Activated naive CD4-positive, alpha-beta T cell treated with Interleukin-2 at 50 U/mL for 16 hours (primary cell): ENCODE results near the gene TDO2.
A peak's percentile ranks its signal among the peaks of the same experiment; 100 is the strongest.
"Not testable (repeated sequence)": the region's sequence is repeated elsewhere in the genome, so short reads cannot be mapped to it uniquely, and the experiment has no call there.

ENCODE experiments used
- DNase-seq: peaks from one replicate; pipeline ENCODE4 v3.0.0-alpha.2; 2020

The TDO2 gene

DNA sequence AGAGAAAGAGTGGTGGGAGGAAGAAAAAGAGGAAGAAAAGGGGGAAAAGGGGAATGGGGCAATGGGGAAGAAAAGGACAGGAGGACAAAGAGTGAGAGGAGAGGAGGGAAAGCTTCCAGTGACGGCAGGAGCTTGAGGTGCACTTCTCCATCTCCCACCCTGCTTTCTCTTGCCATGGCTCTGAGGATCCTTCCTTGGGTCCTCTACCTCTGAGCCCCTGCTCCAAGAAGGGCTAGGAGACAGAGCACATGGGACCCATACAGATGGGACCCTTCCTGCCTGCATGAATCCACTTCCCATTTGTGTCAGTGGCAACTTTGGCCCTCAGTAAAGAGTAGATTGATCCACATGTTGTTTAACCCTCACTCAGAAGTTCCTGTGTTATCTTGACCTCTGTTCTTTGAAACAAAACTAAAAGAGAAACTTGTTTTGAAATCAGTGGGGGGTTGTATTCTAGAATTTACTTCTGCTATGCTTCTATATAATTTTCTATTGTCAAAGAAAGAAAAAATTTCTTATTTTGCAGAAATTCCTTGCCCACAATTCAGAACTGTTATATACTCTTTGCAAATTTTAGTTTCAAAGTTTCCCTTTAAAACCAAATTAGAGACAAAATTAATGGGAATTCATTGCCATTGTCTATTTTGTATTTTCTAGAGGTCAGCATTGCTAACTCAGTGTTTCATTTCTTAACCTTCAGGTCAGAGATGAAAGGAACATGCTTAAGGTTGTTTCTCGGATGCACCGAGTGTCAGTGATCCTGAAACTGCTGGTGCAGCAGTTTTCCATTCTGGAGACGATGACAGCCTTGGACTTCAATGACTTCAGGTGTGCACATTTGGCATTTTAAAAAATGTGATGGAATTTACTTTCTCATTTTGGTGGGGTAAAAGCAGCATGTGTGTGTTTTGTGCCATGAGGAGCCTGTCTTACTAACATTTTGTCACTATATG is 5.0 kb downstream of the TDO2 start:
- DNase-seq = no peak

DNA sequence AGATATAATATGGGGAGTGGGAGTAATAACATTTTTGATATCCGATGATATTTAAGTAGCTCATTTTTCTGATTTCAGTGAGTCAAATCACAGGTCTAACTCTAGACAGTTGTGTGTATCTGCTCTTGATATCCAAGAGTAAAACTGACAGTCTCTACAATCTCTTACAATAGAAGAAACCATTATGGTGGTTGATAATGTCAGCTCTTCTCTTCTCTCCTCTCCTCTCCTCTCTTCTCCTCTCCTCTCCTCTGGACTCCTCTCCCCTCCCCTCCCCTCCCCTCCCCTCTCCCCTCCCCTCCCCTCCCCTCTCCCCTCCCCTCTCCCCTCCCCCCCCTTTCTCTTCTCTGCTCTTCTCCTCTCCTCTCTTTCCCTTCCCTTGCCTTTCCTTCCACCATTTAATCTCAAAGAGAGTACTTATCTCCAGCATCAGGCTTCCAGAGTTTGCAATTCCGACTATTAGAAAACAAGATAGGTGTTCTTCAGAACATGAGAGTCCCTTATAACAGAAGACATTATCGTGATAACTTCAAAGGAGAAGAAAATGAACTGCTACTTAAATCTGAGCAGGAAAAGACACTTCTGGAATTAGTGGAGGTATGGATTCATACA is 6.2 kb downstream of the TDO2 start:
- no peak for DNase-seq

DNA sequence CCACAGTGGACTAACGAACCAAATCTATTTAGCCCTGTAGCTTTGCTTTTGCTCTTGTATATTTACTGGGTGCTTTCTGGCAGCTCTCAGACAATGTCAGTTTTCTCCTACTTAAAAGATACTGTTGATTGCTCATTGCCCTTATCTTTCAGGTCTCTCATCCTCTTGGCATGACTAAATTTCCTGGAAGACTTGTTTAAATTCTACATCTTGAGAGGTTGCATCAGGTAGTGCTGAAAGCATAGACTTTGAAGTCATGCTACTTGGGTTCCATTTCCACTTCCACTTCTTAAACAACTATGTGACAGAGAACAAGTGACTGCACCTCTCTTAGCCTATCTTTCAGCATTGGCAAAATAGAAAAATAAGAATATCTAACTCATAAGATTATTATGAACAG is 8.4 kb downstream of the TDO2 start:
- DNase-seq = no peak

DNA sequence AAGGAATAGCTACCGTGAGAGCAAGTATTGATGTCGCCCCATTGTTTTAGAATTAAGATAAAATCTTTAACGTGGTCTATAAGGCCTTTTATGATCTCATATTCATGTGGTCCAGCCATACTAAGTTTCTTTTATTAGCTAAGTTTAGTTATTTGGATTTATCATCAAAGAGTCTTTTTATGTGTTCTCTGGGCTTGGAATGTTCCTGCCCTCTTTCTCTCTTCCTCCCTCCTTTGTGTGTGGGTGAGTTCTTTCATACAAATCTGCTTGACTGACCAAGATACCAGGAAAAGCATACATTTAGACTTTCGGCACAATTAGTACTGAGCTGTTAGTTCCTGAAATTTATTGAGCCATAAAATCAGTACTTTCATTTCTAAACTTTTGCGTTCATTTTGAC is 11.3 kb downstream of the TDO2 start:
- no peak for DNase-seq

DNA sequence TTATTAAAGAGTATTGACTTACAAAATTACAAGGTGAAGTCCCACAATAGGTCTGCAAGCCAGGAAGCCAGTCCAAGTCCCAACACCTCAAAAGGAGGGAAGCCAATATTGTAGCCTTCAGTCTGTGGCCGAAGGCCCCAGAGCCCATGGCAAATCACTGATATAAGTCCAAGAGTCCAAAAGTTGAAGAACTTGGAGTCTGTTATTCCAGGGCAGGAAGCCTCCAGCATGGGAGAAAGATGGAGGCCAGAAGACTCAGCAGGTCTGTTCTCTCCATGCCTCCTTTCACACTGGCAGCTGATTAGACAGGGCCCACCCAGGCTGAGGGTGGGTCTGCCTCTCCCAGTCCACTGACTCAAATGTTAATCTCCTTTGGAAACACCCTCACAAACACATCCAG is 18.1 kb downstream of the TDO2 start:
- DNase-seq = no peak

DNA sequence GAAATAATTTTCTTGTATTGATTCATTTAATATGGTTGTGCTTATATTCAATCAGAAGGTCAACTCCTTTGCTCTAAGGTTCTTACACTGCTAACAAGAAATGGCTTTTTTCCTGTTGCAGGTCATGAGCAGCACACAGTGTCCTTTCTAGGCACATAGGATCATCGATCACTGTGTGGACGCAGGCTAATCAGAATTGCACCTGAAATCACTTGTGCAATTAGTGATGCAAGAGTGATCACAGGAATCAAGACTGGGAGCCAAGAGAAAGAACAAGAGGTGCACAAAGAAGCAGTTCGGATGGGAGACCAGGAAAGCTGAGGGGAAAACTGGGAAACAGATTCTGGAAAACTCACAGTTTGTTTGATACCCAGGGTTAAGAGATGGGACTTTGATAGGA is 21.1 kb downstream of the TDO2 start:
- DNase-seq = no peak

DNA sequence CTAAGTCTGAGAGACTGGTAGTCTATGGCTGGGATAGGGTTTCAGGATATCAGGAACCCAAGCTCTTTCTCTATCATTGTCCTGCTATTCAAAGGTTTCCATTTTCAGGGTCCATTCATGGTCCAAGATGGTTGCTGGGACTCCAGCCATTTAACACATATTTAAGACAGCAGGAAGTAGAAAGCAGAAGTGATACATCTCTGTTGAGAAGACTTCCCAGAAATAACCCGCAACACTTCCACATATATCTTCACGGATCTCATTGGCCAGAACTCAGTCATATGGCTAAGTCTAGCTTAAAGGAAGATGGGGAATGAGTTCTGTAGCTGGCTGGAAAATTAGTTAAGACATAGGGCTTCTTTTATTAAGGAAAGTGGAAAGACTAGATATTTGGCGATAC is 26.3 kb downstream of the TDO2 start:
- no peak for DNase-seq

DNA sequence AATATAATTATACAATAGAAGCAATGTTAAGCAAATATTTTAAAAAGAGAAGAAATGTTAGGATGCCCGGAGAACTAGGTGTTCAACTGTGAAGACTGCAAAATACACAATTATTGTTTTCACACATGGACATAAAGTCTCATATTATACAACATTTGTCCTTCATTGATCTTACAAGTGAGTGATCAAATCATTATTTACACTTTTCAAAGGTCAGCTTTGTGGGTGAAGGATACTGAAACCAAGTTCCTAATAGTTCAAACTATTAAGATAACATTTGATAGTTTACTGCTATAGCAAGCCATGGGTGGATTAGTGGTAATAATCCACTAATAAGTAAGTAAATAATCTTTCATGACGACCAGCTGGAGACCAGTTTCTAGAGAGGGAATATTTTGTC is 26.8 kb downstream of the TDO2 start:
- DNase-seq = no peak

DNA sequence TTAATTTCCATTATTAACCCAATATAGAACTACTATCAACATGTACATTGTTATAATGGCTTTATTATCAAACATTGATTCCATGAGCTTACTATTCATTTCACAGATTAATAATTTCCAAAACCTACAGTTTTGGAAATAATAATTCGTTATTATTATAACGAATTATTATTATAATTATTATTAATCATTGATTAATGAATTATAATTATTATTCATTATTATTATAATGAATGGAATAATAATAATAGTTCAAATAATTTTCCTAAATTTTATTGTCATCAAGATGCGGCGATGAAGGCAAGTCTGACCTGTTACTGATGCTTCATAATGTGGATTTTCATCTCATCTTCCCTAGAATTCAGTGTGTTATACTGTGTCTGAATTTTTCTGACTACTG is 28.1 kb downstream of the TDO2 start:
- no peak for DNase-seq

DNA sequence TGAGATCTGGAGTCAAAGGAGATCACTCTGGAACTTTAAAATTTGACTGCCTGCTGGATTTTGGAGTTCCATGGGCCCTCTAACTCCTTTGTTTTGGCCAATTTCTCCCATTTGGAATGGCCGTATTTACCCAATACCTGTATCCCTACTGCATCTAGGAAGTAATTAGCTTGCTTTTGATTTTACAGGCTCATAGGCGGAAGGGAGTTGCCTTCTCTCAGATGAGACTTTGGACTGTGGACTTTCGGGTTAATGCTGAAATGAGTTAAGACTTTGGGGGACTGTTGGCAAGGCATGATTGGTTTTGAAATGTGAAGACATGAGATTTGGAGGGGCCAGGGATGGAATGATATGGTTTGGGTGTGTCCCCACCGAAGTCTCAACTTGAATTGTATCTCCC is 31.1 kb downstream of the TDO2 start:
- not testable (repeated sequence) for DNase-seq

DNA sequence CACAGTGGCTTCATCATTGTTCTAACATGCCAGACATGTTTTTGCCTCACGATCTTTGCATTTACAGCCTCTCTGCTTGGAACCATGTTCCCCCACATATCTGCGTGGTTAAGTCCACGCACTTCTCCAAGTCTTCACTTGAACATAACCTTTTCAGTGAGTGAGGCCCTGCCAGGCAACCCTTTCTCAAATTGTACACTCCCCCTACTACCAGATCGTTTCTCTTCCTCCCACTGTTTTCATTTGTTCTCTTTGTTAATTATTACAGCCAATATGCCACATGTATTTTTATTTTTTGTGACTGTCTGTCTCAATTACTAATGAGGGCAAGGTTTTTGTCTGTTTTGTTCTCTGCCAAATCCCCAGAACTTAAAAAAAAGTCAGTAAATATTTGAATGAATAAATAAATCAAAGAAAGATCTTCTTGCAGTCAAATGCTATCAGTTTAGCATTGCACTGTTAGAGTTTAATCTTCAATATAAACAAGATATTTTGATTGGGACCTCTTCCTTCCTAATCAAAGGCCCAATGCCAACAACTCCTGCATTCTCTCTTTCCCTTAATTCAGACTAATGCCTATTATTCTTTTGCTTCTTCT is 32.0 kb downstream of the TDO2 start:
- DNase-seq = no peak

DNA sequence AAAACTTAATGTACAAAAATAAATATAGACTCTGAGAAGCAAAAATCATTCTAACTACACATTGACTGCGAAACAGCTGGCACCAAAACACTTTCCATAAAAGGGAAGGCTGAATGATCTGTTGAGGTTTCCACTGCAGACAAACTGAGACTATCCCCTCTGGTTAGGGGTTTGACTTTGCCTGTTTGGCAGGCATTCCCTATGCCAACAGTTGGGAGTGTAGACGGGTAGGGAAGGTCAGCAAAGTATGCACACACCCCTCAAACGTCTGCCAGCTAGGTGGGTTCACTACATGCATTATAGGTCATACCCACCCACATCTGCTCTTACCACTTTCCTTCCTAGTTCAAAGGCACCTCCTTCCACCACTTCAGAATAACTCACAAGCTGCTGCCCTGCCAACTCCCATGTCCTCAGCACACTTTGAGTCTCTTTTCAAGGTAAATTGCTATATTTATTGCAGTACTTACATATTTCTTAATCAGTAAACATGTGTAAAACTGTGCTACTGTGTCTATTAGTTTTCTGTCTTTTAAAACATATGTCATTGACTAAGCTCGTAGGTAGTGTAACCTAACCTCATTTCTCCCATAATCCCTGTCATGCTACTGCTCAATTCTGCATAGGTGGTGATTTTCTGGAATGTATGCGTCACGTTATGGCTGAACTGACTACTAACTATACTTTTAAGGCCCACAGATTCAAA is 37.7 kb downstream of the TDO2 start:
- no peak for DNase-seq

DNA sequence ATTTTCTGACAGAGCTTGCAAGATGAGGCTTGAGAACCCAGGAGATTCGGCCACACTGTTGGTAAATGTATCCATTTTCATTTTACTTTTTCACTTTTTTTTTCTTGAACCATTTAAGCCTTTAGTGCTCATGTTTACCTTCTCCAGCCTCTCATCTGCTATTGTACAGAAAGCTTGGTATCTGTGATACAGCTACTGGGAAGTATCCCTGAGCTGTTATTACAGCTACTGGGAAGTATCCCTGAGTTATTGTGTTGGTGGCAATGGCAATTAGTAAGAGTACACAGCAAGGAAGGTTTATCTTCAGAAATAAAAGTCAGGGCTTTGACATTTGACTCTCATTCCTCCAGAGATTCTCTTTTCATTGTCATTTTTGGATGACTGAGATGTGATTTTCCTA is 38.3 kb downstream of the TDO2 start:
- no peak for DNase-seq

DNA sequence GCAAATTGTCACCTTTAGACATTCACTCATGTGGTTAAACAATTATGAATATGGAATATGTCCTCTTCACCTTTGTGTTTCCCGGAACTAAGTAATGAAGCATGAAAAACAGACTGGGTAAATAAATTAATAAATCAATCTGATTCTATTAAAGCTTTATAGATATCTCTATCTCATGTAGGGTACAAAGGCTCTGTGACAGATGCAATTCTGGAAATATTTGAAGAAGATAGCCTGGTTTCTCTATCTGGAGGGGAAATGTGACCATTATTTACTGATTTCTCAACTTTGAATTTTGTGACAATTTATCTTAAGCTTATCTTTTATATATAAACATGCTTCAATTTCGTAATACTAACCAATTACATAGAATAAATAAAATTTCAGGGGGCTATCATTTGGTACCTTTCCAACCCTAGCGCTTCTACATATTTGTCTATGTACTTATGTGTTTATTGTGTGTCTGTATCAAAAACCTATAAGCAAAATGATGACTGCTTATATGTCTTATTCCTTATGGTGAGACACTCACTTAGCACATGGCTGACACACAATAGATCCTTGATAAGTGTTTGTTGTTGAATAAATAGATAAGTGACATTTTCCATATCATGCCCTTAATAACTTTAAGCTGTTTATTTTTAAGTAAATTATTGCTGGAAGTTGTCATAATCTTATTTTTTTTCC is 40.3 kb downstream of the TDO2 start:
- DNase-seq = no peak

DNA sequence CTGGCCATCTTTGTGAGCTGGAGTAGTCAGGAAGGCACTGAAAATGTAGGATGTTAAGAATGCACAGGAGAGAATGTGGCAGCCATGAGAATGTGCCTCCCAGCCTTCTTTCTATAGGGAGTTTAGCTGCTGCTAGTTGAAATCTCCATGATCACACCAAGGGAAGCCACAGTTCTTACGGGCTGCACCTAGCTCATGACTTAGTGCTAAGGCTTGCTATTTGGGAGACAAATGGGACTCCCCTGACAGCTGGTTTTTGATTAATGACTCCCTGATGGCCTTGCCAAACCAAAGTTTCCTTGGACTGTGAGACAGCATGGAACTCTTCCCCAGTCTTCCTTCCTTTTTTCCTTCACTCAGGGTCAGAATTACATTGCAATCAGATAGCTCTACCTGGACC is 41.0 kb downstream of the TDO2 start:
- DNase-seq = no peak

DNA sequence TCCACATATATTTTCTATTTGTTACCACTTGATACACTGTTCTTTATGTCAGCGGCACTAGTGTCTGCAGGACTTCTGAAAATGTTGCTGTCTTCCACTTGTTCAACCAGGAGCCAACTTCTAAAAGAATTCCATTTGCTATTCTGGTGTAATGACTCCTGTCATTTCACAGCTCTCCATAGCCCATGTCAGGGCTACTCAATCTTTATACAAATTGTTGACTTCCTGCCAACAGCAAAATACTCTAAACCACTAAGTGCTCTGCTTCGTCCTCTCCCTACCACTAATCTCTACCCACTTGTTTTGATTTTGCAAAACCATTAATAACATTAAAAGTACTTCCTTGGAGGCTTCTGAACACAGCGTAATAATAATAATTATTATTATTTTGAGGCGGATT is 43.0 kb downstream of the TDO2 start:
- DNase-seq = no peak

DNA sequence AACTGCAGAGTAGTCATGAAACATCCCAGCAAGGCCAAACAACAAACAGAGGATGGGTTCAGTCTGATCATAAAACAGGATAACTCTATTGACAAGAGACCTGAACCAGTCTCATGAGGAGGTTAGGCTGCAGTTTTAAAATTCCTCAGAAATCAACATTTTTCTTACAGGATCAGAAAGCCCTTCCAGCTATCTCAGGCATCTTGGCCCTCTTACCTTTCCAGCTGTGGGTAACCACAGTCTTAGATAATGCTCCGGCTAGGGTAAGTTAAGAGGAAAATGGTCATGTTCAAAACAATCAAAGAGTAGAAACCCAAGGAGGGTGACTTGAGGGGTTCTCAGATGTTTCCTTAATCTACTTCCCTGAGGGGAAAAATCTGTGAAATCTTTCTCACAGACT is 45.0 kb downstream of the TDO2 start:
- no peak for DNase-seq

DNA sequence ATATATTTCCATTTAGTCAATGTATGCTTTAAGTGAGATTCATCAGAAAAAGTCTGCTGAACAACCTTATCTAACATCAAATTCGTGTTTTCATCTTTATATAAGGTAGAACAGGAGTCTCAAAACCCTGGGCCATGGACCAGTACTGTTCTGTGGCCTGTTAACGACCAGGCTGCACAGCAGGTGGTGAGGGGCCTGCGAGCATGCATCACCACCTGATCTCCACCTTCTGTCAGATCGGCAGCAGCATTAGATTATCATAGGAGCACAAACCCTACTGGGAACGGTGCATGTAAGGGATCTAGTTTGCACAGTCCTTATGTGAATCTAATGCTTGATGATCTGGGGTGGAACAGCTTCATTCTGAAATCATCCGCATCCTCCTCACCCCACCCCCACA is 47.0 kb downstream of the TDO2 start:
- DNase-seq = no peak

DNA sequence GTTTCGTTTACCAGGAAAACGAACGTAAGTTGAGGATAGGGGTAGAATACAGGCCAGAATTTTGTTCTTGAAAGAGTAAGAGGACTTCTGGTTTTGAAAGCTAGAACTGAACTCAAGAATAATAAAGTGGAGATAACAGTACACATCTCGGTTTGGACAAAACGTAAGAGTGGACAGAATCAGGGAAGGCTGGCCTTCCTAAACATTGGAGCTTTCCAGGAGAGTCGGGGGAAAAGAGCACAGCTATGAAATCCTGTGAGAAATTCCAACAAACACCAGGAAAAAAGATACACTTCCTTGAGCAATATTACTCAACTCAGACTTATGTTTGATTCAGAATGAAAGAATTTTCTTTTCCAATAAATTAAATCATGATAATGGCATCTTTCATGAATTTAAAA is 49.0 kb downstream of the TDO2 start:
- DNase-seq = no peak

DNA sequence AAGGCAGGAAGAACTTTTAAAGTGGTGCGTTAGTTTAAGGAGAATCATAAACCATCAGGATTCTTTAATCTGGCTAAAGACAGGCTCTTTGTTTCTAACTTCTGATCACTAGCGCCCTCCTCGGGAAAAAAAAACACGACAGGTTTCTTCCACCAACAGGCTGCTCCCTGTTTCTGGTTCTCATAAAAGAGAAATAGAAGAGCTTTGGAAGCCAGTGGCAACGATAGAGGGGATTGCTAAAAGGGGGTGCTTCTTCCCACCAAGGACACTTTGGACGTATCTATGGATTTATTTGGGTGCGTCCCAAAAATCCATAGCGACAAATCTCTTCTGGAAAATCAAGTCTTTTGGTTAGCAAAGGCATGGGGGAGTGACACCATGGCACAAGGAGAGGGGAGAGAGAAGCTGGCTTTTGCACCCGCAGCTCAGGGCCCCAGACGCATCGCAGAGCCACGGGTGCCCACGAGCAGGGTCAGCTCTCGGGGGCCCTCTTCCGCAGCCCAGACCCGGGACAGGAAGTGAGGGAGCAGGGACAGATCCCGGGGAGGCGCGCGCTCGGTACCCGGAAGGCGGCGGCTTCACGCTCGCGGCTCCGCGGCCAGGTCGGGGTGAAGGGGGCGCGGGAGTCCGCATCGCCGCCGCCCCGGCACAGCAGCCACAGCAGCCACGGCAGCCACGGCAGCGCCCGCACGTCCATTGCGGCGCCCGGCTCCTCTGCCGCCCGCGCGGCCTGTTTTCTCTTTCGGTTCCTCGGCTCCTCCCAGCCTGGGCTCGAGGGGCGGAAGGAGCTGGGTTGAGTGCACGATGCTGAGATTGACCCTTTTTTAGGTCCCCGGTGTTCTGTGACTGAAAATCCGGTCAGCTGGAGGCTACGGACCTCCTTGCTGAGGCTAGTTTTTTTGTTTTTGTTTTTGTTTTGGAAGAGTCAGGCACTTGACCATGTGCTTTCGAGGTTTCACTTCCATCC is 49.9 kb downstream of the TDO2 start, which contains the start of gene CTSO:
Gene CTSO, minus strand, starts transcription at position 716 of the 967 bp plus-strand sequence. Its CDS starts 19 bp downstream, at position 697.
- peak; percentile 78 for DNase-seq

DNA sequence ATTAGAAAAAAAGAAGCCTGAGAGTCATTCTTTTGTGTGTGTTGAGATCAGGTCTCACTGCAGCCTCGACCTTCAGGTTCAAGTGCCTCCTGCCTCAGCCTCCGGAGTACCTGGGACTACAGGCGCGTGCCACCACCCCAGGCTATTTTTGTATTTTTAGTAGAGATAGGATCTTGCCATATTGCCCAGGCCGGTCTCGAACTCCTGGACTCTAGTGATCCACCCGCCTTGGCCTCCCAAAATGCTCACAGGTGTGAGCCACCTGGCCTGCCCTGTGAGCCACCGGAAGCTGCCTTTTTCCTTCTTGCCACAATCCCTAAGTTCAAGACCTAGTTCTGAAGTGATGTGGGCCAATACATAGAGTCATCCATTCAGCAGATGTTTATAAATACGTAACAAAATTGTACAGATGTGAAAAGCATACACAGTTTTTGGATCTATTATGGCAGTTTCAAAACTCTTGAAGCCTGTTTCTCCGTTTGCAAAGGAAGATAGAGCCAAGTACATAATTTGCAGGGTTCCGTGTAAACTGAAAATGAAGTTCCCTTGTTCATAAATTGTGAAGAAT is 50.7 kb downstream of the TDO2 start:
- DNase-seq = no peak
